IMR-90 (cell line): ENCODE results near the gene ZFYVE21. TPM values are rescaled to one million over a fixed set of nuclear protein-coding genes. Genes with fewer than 3 reads are reported as not detected.

Experiments
- ATAC-seq: fragments of 200-7000 bp; cut with Tn5 transposase; 2 replicates; pipeline ENCODE4 v1.9.1; 2020; ENCODE audit warnings: low read depth, mild to moderate bottlenecking, moderate library complexity
- BruUV-seq: library from RNA; stranded (reverse); fragments of 400-500 nt; replicated peaks from 2 replicates; lab custom pipeline; 2021; lab: Mats Ljungman, UMichigan
- CTCF ChIA-PET: fragments of 300-600 bp; formaldehyde crosslinking; extraction: SDS; loops from one replicate; lab custom pipeline; 2021; ENCODE audit warnings: antibody characterized with exemption; lab: Yijun Ruan, JAX
- POLR2A ChIA-PET: fragments of 300-600 bp; sonication (Branson Sonifier 250); formaldehyde crosslinking; loops from one replicate; lab custom pipeline; 2022; ENCODE audit warnings: antibody characterized with exemption; ENCODE audit not compliant: unreplicated experiment; lab: Charles Lee
- DNase-seq: peaks from one replicate; pipeline ENCODE4 v3.0.0; 2013
- H2AFZ ChIP-seq: replicated peaks from 2 replicates; pipeline ENCODE3; 2013; ENCODE audit warnings: low read length, mild to moderate bottlenecking; ENCODE audit not compliant: poor library complexity
- H2AK5ac ChIP-seq: 2 replicates; pipeline ENCODE4 v1.6.1; 2013; ENCODE audit warnings: low read depth, low read length, inconsistent platforms
- H2AK9ac ChIP-seq: replicated peaks from 2 replicates; pipeline ENCODE3; 2013; ENCODE audit warnings: mild to moderate bottlenecking, low read depth, low read length, moderate library complexity; ENCODE audit not compliant: poor library complexity
- H2BK120ac ChIP-seq: 2 replicates; pipeline ENCODE4 v1.6.1; 2013; ENCODE audit warnings: low read depth, low read length, inconsistent platforms
- H2BK15ac ChIP-seq: 3 replicates; pipeline ENCODE4 v1.6.1; 2013; ENCODE audit warnings: low read depth, low read length, inconsistent platforms
- H2BK20ac ChIP-seq: 2 replicates; pipeline ENCODE4 v1.6.1; 2013; ENCODE audit warnings: low read depth, mild to moderate bottlenecking, inconsistent platforms, low read length, moderate library complexity
- H2BK5ac ChIP-seq: 2 replicates; pipeline ENCODE4 v1.6.1; 2013; ENCODE audit warnings: mild to moderate bottlenecking, low read depth, low read length, inconsistent platforms; ENCODE audit not compliant: poor library complexity, severe bottlenecking
- H3K14ac ChIP-seq: replicated peaks from 2 replicates; pipeline ENCODE4 v1.6.1; 2013; ENCODE audit warnings: low read depth, low read length, inconsistent platforms
- H3K18ac ChIP-seq: 2 replicates; pipeline ENCODE4 v1.6.1; 2013; ENCODE audit warnings: low read depth, low read length, control low read depth
- H3K23ac ChIP-seq: 2 replicates; pipeline ENCODE4 v1.6.1; 2013; ENCODE audit warnings: low read depth, low read length, inconsistent platforms
- H3K27ac ChIP-seq: 2 replicates; pipeline ENCODE4 v1.5.1; 2013; ENCODE audit warnings: mild to moderate bottlenecking, control low read depth, low read length; ENCODE audit not compliant: insufficient read depth
- H3K27me3 ChIP-seq: 2 replicates; pipeline ENCODE4 v1.6.1; 2013; ENCODE audit warnings: low read length; ENCODE audit not compliant: control insufficient read depth, insufficient read depth
- H3K36me3 ChIP-seq: 2 replicates; pipeline ENCODE4 v1.6.1; 2013; ENCODE audit warnings: low read length, mixed read lengths; ENCODE audit not compliant: control insufficient read depth, insufficient read depth
- H3K4ac ChIP-seq: 2 replicates; pipeline ENCODE4 v1.6.1; 2013; ENCODE audit warnings: low read depth, low read length, inconsistent platforms
- H3K4me1 ChIP-seq: 2 replicates; pipeline ENCODE4 v1.6.1; 2013; ENCODE audit warnings: low read length, mixed read lengths; ENCODE audit not compliant: control insufficient read depth, insufficient read depth
- H3K4me2 ChIP-seq: 2 replicates; pipeline ENCODE4 v1.6.1; 2013; ENCODE audit warnings: low read depth, mild to moderate bottlenecking, control low read depth, low read length, moderate library complexity
- H3K4me3 ChIP-seq: 2 replicates; pipeline ENCODE4 v1.5.1; 2013; ENCODE audit warnings: low read depth, mild to moderate bottlenecking, control low read depth, low read length, moderate library complexity; ENCODE audit not compliant: insufficient read depth
- H3K56ac ChIP-seq: 2 replicates; pipeline ENCODE4 v1.6.1; 2013; ENCODE audit warnings: low read length, inconsistent platforms; ENCODE audit not compliant: insufficient read depth; ENCODE audit errors: extremely low read depth
- H3K79me1 ChIP-seq, 2 experiments: 2 replicates each; pipeline ENCODE4 v1.6.1; 2013; ENCODE audit warnings: low read length in 2 of 2, inconsistent platforms in 1 of 2, low read depth in 1 of 2
- H3K9ac ChIP-seq: 2 replicates; pipeline ENCODE4 v1.6.1; 2013; ENCODE audit warnings: low read depth, low read length, control low read depth
- H3K9me1 ChIP-seq: 2 replicates; pipeline ENCODE4 v1.6.1; 2013; ENCODE audit warnings: low read length, inconsistent platforms; ENCODE audit not compliant: insufficient read depth
- H3K9me3 ChIP-seq: 2 replicates; pipeline ENCODE4 v1.6.1; 2013; ENCODE audit warnings: low read length; ENCODE audit not compliant: control insufficient read depth, insufficient read depth
- H4K20me1 ChIP-seq: 2 replicates; pipeline ENCODE4 v1.6.1; 2013; ENCODE audit warnings: low read length, inconsistent platforms; ENCODE audit not compliant: insufficient read depth
- H4K5ac ChIP-seq: 2 replicates; pipeline ENCODE4 v1.6.1; 2013; ENCODE audit warnings: mild to moderate bottlenecking, low read depth, low read length, control low read depth
- H4K8ac ChIP-seq, 2 experiments: 2 replicates each; pipeline ENCODE4 v1.6.1; 2013; ENCODE audit warnings: low read depth in 2 of 2, low read length in 2 of 2, control low read depth in 1 of 2, inconsistent platforms in 1 of 2
- H4K91ac ChIP-seq: 2 replicates; pipeline ENCODE4 v1.6.1; 2013; ENCODE audit warnings: low read depth, low read length, inconsistent platforms; ENCODE audit not compliant: insufficient read depth
- CEBPB ChIP-seq: IDR thresholded peaks from 2 replicates; pipeline ENCODE4 v1.6.1; 2012; ENCODE audit warnings: low read depth, low read length, improper control_type of control experiment
- CHD1 ChIP-seq: IDR thresholded peaks from 2 replicates; pipeline ENCODE4 v1.6.1; 2012; ENCODE audit warnings: low read depth, low read length, improper control_type of control experiment
- FOS ChIP-seq: fragments of 150-350 bp; IDR thresholded peaks from 2 replicates; pipeline ENCODE4 v1.6.1; 2016; ENCODE audit warnings: low read depth, low read length
- MAFK ChIP-seq: IDR thresholded peaks from 2 replicates; pipeline ENCODE4 v1.6.1; 2012; ENCODE audit warnings: low read depth, low read length, improper control_type of control experiment
- MXI1 ChIP-seq: IDR thresholded peaks from 2 replicates; pipeline ENCODE4 v1.6.1; 2012; ENCODE audit warnings: low read depth, mild to moderate bottlenecking, low read length, moderate library complexity, borderline replicate concordance
- NFE2L2 ChIP-seq: fragments of 150-350 bp; IDR thresholded peaks from 2 replicates; pipeline ENCODE4 v1.6.1; 2016; ENCODE audit warnings: low read depth, mild to moderate bottlenecking, low read length
- POLR2A ChIP-seq: IDR thresholded peaks from 2 replicates; pipeline ENCODE4 v1.6.1; 2012; ENCODE audit warnings: mild to moderate bottlenecking, low read depth, low read length
- RAD21 ChIP-seq: IDR thresholded peaks from 2 replicates; pipeline ENCODE4 v1.6.1; 2012; ENCODE audit warnings: low read length, improper control_type of control experiment
- RCOR1 ChIP-seq: IDR thresholded peaks from 2 replicates; pipeline ENCODE4 v1.6.1; 2012; ENCODE audit warnings: mild to moderate bottlenecking, low read length, improper control_type of control experiment; ENCODE audit not compliant: insufficient replicate concordance
- RFX5 ChIP-seq: IDR thresholded peaks from 2 replicates; pipeline ENCODE4 v1.8.0; 2012; ENCODE audit warnings: low read depth, mild to moderate bottlenecking, low read length, moderate library complexity
- SMC3 ChIP-seq: fragments of 150-350 bp; IDR thresholded peaks from 2 replicates; pipeline ENCODE4 v1.6.1; 2016; ENCODE audit warnings: low read depth, mild to moderate bottlenecking, antibody characterized with exemption, low read length, moderate library complexity
- WGBS, 2 experiments: methylation state at CpG; one replicate each; pipeline versions ENCODE4 v1.1.5 to v1.1.7; 2013; ENCODE audit warnings: missing lambda C conversion rate in 2 of 2; ENCODE audit not compliant: insufficient read length in 1 of 2; ENCODE audit errors: extremely low coverage in 2 of 2; 5-methylcytosine and 5-hydroxymethylcytosine counted together
- dilution Hi-C: fragments of 300-500 bp; cut with HindIII; formaldehyde crosslinking; loops from one replicate; pipeline ENCODE4 v1.14.3; 2018; ENCODE audit warnings: low sequenced_read_pairs; ENCODE audit not compliant: unreplicated experiment
- in situ Hi-C: fragments of 300-500 bp; cut with MboI; formaldehyde crosslinking; loops from 3 replicates; pipeline ENCODE4 v1.14.3; 2019; ENCODE audit warnings: low sequenced_read_pairs, inconsistent platforms, mixed read lengths
- intact Hi-C: fragments of 100-400 bp; cut with micrococcal nuclease; formaldehyde crosslinking; loops from 2 replicates; pipeline ENCODE4 v1.10.0; 2022
- polyA plus RNA-seq, 3 experiments: library from polyadenylated mRNA; depleted of rRNA; stranded (reverse); fragments of >200 nt; gene quantifications; 2 replicates each; pipeline ENCODE4 v1.2.3, GENCODE V29; 2012; ENCODE audit warnings: low replicate concordance in 1 of 3
- total RNA-seq: library from RNA; depleted of rRNA; stranded (reverse); fragments of >200 nt; gene quantifications from 2 replicates; pipeline ENCODE4 v1.2.3, GENCODE V29; 2012
- TF ChIP-seq, protein P1 (sequence below): fragments of 150-350 bp; IDR thresholded peaks from 2 replicates; pipeline ENCODE4 v1.6.1; 2016; ENCODE audit warnings: low read depth, mild to moderate bottlenecking, low read length, moderate library complexity, borderline replicate concordance
- TF ChIP-seq, protein P2 (sequence below): conservative IDR thresholded peaks from 2 replicates; pipeline ENCODE4 v1.5.1; 2012; ENCODE audit warnings: mild to moderate bottlenecking, low read depth, low read length, improper control_type of control experiment
- TF ChIP-seq, protein P3 (sequence below): fragments of 150-350 bp; IDR thresholded peaks from 2 replicates; pipeline ENCODE4 v1.6.1; 2017; ENCODE audit warnings: mild to moderate bottlenecking, antibody characterized with exemption, low read length, low read depth

ZFYVE21 gene
- total and polyA plus RNA-seq, 2 of the 4 experiments (the other 2 are of a cell fraction) = 41.2 to 89.2 TPM

GRCh38 chr14:103669370-103669769 lies 46.2 kb upstream of the ZFYVE21 start:
- H3K23ac ChIP-seq = no peak overlapping the region
- no peak overlapping the region for H3K14ac ChIP-seq
- H3K27me3 ChIP-seq = no peaks in the 10 kb centered on the region
- WGBS, 2 experiments = no CpG with 5 or more reads among the region's 2 CpGs
- H3K36me3 ChIP-seq = peaks cover 55% of the 10 kb centered on the region
- H3K4me3 ChIP-seq = no peak overlapping the region
- no peak overlapping the region for H2BK15ac ChIP-seq
- no peak overlapping the region for H3K27ac ChIP-seq
- no peak overlapping the region for H2AK9ac ChIP-seq
- H2BK120ac ChIP-seq = no peak overlapping the region
- no peaks in the 10 kb centered on the region for H3K9me3 ChIP-seq
- peaks cover 24 to 60% of the 10 kb centered on the region in 2 experiments for H3K79me1 ChIP-seq
- ATAC-seq (no peak), DNase-seq (no peak)
- no peak overlapping the region for H2AFZ ChIP-seq
- H4K91ac ChIP-seq = no peak overlapping the region
- H3K18ac ChIP-seq = no peak overlapping the region
- TF ChIP-seq FOS (no peak), NFE2L2 (no peak), POLR2A (no peak), RAD21 (no peak), CHD1 (no peak), RCOR1 (no peak), CEBPB (no peak), MXI1 (no peak), RFX5 (no peak), SMC3 (no peak), MAFK (no peak)
- TF ChIP-seq, protein P1, sequence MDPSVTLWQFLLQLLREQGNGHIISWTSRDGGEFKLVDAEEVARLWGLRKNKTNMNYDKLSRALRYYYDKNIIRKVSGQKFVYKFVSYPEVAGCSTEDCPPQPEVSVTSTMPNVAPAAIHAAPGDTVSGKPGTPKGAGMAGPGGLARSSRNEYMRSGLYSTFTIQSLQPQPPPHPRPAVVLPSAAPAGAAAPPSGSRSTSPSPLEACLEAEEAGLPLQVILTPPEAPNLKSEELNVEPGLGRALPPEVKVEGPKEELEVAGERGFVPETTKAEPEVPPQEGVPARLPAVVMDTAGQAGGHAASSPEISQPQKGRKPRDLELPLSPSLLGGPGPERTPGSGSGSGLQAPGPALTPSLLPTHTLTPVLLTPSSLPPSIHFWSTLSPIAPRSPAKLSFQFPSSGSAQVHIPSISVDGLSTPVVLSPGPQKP = no peak
- TF ChIP-seq, protein P2, sequence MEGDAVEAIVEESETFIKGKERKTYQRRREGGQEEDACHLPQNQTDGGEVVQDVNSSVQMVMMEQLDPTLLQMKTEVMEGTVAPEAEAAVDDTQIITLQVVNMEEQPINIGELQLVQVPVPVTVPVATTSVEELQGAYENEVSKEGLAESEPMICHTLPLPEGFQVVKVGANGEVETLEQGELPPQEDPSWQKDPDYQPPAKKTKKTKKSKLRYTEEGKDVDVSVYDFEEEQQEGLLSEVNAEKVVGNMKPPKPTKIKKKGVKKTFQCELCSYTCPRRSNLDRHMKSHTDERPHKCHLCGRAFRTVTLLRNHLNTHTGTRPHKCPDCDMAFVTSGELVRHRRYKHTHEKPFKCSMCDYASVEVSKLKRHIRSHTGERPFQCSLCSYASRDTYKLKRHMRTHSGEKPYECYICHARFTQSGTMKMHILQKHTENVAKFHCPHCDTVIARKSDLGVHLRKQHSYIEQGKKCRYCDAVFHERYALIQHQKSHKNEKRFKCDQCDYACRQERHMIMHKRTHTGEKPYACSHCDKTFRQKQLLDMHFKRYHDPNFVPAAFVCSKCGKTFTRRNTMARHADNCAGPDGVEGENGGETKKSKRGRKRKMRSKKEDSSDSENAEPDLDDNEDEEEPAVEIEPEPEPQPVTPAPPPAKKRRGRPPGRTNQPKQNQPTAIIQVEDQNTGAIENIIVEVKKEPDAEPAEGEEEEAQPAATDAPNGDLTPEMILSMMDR = no peak
- TF ChIP-seq, protein P3, sequence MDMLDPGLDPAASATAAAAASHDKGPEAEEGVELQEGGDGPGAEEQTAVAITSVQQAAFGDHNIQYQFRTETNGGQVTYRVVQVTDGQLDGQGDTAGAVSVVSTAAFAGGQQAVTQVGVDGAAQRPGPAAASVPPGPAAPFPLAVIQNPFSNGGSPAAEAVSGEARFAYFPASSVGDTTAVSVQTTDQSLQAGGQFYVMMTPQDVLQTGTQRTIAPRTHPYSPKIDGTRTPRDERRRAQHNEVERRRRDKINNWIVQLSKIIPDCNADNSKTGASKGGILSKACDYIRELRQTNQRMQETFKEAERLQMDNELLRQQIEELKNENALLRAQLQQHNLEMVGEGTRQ = no peak
- H3K4ac ChIP-seq = no peak overlapping the region
- no peak overlapping the region for H3K9ac ChIP-seq
- dilution Hi-C loops = no loop called here
- no peak overlapping the region for H2BK5ac ChIP-seq
- peaks cover 6% of the 10 kb centered on the region; the same call in 1 of the 2 replicates for H3K4me1 ChIP-seq
- ChIA-PET POLR2A (no interaction called here), CTCF (interaction anchor here (0.6 kb wide), 1 partner anchor 54 kb away, joined by 4 read pairs; no protein-coding TSS in a partner anchor)
- BruUV-seq = no TSS peak
- H2BK20ac ChIP-seq = no peak overlapping the region
- no peak overlapping the region for H2AK5ac ChIP-seq
- no peak overlapping the region for H4K8ac ChIP-seq
- in situ Hi-C loops = no loop called here
- intact Hi-C loops = no loop called here
- H3K56ac ChIP-seq = no peak overlapping the region
- peaks cover 15% of the 10 kb centered on the region for H4K20me1 ChIP-seq
- H3K4me2 ChIP-seq = no peak overlapping the region
- H4K5ac ChIP-seq = no peak overlapping the region
- peaks cover 10% of the 10 kb centered on the region for H3K9me1 ChIP-seq
